Esophagus squamous epithelium (tissue), 4 donors: ENCODE data around the gene TSPAN8.

Experiments used
- POLR2A ChIP-seq, 4 donors: fragments of 450-650 bp; IDR thresholded peaks; one replicate each; pipeline ENCODE4 v1.6.1; 2017; ENCODE audit warnings: antibody characterized with exemption in 4 of 4, mild to moderate bottlenecking in 4 of 4, moderate library complexity in 3 of 4
- TF ChIP-seq, protein P1 (sequence below), 6 experiments: fragments of 450-650 bp in 4 of 6; fragments of 200-600 bp in 2 of 6; sonication (generic) in 2 of 6; IDR thresholded peaks; one replicate each; pipeline ENCODE4 v1.5.1; 2016 to 2019; ENCODE audit warnings: antibody characterized with exemption in 6 of 6, mild to moderate bottlenecking in 4 of 6, moderate library complexity in 4 of 6

DNA sequence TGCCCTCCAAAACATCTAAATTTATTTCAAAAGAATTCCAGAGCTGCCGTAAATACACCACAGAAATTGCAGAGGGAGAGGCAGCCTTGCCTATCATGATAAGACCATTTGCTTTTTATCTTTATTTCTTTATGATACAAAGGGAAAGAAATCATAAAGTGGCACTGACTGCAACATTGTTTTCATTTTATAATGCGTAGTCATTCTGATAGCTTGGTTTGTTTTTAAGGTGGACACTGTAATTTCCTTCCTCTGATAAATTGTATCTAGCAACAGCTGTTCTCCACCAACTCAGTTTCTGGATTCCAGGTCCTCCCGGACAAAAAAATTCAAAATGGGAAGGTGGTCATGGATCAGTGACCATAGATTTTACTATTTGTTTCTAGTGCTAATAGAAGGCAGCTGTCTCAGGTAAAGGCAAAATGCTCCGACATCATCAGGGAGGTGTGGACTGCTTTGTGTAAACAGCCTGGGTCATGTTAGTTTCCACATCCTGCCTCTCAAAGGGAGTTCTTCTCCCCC lies 623 bp upstream of the TSPAN8 start:
- TF ChIP-seq, protein P1, sequence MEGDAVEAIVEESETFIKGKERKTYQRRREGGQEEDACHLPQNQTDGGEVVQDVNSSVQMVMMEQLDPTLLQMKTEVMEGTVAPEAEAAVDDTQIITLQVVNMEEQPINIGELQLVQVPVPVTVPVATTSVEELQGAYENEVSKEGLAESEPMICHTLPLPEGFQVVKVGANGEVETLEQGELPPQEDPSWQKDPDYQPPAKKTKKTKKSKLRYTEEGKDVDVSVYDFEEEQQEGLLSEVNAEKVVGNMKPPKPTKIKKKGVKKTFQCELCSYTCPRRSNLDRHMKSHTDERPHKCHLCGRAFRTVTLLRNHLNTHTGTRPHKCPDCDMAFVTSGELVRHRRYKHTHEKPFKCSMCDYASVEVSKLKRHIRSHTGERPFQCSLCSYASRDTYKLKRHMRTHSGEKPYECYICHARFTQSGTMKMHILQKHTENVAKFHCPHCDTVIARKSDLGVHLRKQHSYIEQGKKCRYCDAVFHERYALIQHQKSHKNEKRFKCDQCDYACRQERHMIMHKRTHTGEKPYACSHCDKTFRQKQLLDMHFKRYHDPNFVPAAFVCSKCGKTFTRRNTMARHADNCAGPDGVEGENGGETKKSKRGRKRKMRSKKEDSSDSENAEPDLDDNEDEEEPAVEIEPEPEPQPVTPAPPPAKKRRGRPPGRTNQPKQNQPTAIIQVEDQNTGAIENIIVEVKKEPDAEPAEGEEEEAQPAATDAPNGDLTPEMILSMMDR (IDR thresholded peaks at IDR 0.05): no peak
- TF ChIP-seq POLR2A (IDR thresholded peaks at IDR 0.05): no peak
